ENCODE data around the gene TAAR6.

- TF ChIP-seq TAF1 (IDR thresholded peaks at IDR 0.05; ENCODE audit: borderline replicate concordance, low read depth, low read length): no peak
- TF ChIP-seq POLR2A (IDR thresholded peaks at IDR 0.05; ENCODE audit: low read depth, low read length): no peak
These were observed 46.6 kb downstream of the TAAR6 start for GRCh38 chr6:132616677-132617076.

Data from GM12892 (cell line).